IPS DF 6.9 (cell line): ENCODE results near the gene TAL1.

Experiments used
- DNase-seq: peaks from one replicate; pipeline ENCODE4 v3.0.0-alpha.2; 2013; ENCODE audit warnings: low read depth, low spot score
- H3K27ac ChIP-seq: one replicate; pipeline ENCODE4 v1.5.1; 2013; ENCODE audit warnings: low read length, control low read depth
- H3K27me3 ChIP-seq: 2 replicates; pipeline ENCODE4 v1.6.1; 2013; ENCODE audit warnings: mild to moderate bottlenecking, low read length; ENCODE audit not compliant: control insufficient read depth, insufficient read depth
- H3K36me3 ChIP-seq: 2 replicates; pipeline ENCODE4 v1.6.1; 2013; ENCODE audit warnings: low read length; ENCODE audit not compliant: control insufficient read depth, insufficient read depth
- H3K4me1 ChIP-seq: 2 replicates; pipeline ENCODE4 v1.6.1; 2013; ENCODE audit warnings: low read length; ENCODE audit not compliant: control insufficient read depth, insufficient read depth
- H3K4me3 ChIP-seq: 2 replicates; pipeline ENCODE4 v1.5.1; 2013; ENCODE audit warnings: mild to moderate bottlenecking, low read length
- H3K9me3 ChIP-seq: 2 replicates; pipeline ENCODE4 v1.6.1; 2013; ENCODE audit warnings: low read length, inconsistent platforms; ENCODE audit not compliant: control insufficient read depth, insufficient read depth
- WGBS: extraction: QIAGEN DNeasy Blood & Tissue Kit; methylation state at CpG from one replicate; pipeline ENCODE4 v1.1.7; 2013; ENCODE audit warnings: mixed read lengths, missing lambda C conversion rate; ENCODE audit not compliant: insufficient read length, insufficient coverage; 5-methylcytosine and 5-hydroxymethylcytosine counted together

Gene TAL1

DNA sequence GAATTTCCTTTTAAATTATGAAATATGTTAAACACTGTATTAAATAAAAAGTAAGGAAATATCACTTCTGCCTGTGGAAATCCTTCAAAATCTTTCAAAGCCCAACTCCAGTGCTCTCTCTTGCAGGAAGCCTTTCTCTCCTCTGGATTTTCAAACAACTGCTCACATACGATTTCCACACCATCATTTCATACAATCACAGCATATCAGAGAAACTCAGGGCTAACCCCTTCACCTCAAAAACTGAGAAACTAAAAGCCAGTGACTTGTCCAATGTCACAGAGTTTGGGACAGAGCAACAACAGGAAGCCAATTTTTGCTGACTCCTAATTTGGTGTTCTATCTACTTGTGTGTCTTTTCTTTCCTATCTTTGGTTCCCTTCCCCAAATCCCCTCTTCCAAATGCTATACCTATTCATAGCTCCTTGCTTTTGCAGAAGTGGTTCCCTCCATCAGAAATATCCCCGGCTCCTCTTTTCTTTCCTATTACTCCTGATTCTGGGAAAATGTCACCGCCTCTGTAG is 12.4 kb upstream of the TAL1 start:
- no peak overlapping the region for H3K4me3 ChIP-seq
- H3K27ac ChIP-seq, result no peak overlapping the region
- DNase-seq, result no peak
- no peaks in the 10 kb centered on the region for H3K9me3 ChIP-seq
- no peaks in the 10 kb centered on the region for H3K4me1 ChIP-seq
- WGBS, result 100% methylated on average over 1 of the region's 3 CpGs
- H3K36me3 ChIP-seq, result no peaks in the 10 kb centered on the region
- no peaks in the 10 kb centered on the region; the same call in 1 of the 2 replicates for H3K27me3 ChIP-seq

DNA sequence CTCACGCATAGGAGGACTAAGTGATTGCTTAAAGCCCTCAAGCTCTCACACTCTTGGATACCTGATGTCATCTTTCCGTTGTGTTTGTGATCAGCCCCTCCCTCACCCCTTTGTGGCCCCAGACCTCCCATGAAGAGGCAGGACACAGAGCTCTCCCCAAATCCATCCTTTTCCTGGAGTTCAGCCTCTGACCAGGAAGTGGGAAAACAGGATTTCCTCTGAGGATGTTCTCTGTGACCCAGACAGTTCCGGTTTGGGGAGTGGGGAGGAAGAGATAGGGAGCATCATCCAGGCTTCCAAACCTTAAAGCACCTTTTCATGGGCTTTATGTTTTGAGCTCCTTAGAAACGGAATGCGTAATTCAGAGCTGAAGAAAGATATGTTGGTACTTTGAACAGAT is 11.9 kb upstream of the TAL1 start:
- H3K36me3 ChIP-seq, result no peaks in the 10 kb centered on the region
- H3K27ac ChIP-seq, result no peak overlapping the region
- no peak overlapping the region for H3K4me3 ChIP-seq
- H3K27me3 ChIP-seq, result no peaks in the 10 kb centered on the region; the same call in 1 of the 2 replicates
- no CpG with 5 or more reads among the region's 5 CpGs for WGBS
- DNase-seq, result no peak
- no peaks in the 10 kb centered on the region for H3K9me3 ChIP-seq
- no peaks in the 10 kb centered on the region for H3K4me1 ChIP-seq

DNA sequence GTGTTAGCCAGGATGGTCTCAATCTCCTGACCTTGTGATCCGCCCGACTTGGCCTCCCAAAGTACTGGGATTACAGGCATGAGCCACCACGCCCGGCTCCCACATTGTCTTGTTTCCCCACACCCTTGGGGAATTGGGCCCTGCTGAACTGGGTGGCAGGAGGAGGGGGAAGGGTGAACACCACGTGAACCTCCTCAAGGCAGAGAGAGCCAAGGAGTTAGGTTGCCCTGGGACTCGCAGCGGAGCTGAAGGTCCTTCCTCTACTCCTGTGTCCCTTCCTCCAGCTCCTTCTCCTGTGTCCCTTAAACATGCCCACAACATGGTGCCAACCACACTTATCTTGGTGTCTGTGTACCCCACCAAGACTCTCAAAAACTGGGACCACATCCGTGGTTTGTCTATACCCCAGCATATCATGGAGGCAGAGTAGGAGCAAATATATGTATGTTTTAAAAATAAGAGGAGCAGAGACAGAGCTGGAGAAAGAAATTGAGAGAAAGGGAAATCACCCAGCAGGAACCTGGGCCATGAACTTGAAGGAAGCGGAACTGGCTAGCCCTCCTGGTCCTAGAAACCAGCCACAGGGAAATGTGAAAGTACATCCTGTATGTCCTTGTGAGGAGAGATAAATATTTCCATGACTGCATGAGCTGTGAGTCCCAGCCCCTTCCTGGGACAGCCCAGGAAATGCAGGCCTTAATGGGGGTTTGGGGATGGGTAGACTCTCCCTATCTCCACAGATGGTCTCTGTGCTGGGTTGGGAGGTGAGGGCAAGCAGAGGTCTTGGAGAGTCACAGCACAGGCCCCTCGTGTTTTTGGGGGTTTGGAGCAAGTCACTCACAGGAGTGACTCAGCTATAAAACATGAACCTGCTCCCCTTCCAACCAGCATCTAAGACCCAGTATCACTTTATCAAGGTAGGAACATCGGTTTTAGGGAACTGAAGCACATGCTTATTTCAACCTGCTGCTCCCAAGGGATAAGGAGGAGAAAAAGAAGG is 9.4 kb upstream of the TAL1 start:
- Histone ChIP-seq H3K27ac (no peak overlapping the region), H3K27me3 (no peaks in the 10 kb centered on the region; the same call in 1 of the 2 replicates), H3K36me3 (no peaks in the 10 kb centered on the region), H3K9me3 (no peaks in the 10 kb centered on the region), H3K4me3 (no peak overlapping the region), H3K4me1 (no peaks in the 10 kb centered on the region)
- DNase-seq, result no peak
- WGBS, result no CpG with 5 or more reads among the region's 11 CpGs

DNA sequence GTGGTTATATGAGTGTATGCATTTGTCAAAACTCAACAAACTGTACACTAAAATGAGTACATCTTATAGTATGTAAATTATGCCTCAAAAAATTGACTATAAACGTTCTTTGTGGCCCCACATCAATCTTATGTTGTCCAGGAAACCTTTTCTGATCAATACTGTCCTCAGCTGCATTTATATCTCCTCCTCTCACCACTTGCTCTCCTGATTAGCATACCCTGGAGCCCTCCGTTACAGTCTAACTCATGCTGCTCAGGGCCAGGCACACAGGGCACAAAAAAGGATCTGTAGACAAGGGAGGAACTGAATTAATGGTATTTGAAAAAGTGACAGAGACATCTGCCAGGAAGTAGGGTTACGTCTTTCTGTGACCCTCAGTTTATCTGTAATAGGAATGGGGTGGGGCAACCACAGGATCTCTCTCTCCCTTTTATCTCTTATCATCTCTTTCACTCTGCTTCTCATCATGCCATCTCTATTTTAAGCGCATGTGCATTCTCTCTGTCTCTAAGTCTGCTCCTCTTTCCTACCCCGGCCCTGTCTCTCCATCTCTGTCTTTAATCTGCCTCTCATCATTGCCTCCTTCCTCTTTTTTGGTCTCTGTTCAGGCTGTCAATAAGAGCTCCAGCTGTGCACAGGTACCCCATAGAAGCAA is 7.0 kb upstream of the TAL1 start:
- H3K27me3 ChIP-seq, result peaks cover 20% of the 10 kb centered on the region
- no peak overlapping the region for H3K4me3 ChIP-seq
- no CpG with 5 or more reads among the region's 5 CpGs for WGBS
- no peaks in the 10 kb centered on the region for H3K4me1 ChIP-seq
- no peak overlapping the region for H3K27ac ChIP-seq
- H3K9me3 ChIP-seq, result no peaks in the 10 kb centered on the region
- no peak for DNase-seq
- H3K36me3 ChIP-seq, result no peaks in the 10 kb centered on the region

DNA sequence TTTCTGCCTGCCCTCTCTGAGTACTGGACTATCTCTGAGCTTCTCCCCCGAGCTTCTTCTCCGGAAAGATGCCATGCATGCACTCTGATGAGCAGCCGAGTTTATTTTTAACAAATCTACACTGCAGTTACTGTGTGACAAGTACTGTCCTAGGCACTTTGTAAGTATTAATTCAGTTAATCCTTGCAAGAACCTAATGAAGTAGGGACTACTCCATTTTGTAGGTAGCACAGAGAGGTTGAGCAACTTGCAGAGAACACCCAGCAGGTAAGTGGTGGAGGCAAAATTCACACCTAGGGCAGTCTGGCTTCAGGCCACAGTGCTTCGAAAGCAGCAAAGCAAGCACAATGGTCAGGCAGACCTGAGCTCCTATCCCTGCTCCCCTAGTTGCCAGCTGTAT is 3.8 kb upstream of the TAL1 start:
- H3K27ac ChIP-seq, result no peak overlapping the region
- H3K4me1 ChIP-seq, result peaks cover 4% of the 10 kb centered on the region
- no peak overlapping the region for H3K4me3 ChIP-seq
- no peaks in the 10 kb centered on the region for H3K36me3 ChIP-seq
- no peak for DNase-seq
- no peaks in the 10 kb centered on the region for H3K9me3 ChIP-seq
- WGBS, result no CpG with 5 or more reads among the region's 4 CpGs
- H3K27me3 ChIP-seq, result peaks cover 49% of the 10 kb centered on the region

DNA sequence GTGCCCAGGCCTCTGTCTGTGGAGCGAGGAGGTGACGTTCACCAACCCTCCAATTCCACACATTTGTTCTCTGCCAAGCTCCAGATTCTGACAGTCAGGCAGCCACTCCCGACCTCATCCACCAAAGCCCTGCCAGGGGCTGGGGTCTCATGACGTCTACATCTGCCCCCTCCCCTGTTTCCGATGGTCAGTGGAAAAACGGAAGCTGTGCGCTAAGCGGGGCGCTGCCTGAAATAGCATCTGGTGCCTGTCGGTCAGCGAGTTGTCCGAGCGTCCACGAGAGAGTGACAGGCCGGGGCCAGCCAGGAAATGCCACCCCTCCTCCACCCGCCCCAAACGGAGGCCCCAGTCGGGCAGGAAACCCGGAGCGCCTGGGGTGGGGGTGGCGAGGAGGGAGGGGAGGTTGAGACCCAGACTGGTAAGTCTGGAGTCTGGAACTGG is 3.2 kb upstream of the TAL1 start:
- Histone ChIP-seq H3K27ac (no peak overlapping the region), H3K9me3 (no peaks in the 10 kb centered on the region), H3K4me3 (no peak overlapping the region), H3K27me3 (peaks cover 53% of the 10 kb centered on the region), H3K36me3 (no peaks in the 10 kb centered on the region), H3K4me1 (peaks cover 4% of the 10 kb centered on the region)
- DNase-seq, result no peak
- WGBS, result no CpG with 5 or more reads among the region's 21 CpGs

DNA sequence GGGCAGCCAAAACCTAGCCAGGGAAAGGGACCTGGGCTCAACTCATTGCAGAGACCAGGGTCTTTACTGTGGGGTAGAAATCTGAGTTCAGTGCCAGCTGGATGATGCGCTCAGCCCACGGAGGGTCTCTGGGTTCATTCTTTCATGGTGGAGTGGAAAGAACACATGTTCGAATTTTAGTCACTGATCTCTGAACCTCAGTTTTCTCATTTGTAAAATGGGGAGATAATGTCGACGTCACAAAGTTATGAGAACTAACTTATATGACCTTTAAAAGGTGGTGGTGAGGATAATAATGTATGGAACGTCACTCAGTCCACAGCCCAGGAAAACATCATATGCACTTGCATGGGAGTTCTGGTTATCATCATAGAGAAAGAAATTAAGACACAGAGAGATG is 1.2 kb upstream of the TAL1 start:
- no CpG with 5 or more reads among the region's 6 CpGs for WGBS

DNA sequence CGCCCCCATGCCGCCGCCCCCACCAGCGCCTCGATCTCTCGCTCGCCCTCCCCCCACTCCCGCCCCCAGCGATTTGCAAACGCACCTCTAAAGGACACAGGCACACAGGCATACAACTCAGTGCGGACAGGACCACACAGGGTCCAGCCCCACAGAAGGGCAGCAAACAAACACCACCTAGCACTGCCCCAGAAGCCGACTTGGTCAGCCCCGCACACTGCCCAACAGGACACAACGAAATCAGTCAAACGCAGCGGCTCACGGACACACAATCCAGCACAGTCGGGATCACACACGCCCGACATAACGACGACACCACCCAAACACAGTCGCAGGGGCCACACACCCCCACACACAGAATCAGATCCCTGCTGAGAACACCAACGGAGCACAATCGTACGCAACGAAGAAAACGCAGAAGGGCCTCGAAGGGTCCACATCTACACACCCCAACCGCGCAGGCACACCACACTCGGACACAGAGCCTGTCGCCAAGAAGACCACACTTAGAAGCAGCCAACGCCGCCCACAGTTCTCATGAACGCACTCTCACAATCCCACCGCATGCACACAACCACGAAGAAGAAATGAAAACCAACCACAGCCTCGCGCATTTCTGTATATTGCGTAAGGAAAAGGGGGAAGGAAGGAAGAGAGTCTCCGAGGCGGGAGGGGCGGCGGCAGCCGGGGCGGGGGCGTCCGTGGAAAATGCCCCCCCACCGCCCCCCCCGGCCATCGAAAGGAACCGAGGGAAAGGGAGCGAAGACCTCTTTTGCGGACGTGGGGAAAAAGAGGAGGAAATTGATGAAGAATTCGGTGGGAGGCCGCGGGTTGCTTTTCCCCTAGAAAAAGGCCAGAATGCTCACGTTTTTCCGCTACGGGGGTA is 481 bp downstream of the TAL1 start:
- Histone ChIP-seq H3K4me1 (peaks cover 7% of the 10 kb centered on the region), H3K9me3 (no peaks in the 10 kb centered on the region), H3K4me3 (no peak overlapping the region; the same call in 1 of the 2 replicates), H3K27ac (no peak overlapping the region), H3K36me3 (no peaks in the 10 kb centered on the region), H3K27me3 (peaks cover 90% of the 10 kb centered on the region)
- DNase-seq, result no peak
- no CpG with 5 or more reads among the region's 62 CpGs for WGBS

More for the DNA sequence above, 1.2 kb upstream of the TAL1 start:
- H3K27me3 ChIP-seq, result peaks cover 74% of the 10 kb centered on the region
- H3K9me3 ChIP-seq, result no peaks in the 10 kb centered on the region
- peaks cover 7% of the 10 kb centered on the region for H3K4me1 ChIP-seq
- no peaks in the 10 kb centered on the region for H3K36me3 ChIP-seq
- H3K4me3 ChIP-seq, result no peak overlapping the region
- H3K27ac ChIP-seq, result no peak overlapping the region
- no peak for DNase-seq

DNA sequence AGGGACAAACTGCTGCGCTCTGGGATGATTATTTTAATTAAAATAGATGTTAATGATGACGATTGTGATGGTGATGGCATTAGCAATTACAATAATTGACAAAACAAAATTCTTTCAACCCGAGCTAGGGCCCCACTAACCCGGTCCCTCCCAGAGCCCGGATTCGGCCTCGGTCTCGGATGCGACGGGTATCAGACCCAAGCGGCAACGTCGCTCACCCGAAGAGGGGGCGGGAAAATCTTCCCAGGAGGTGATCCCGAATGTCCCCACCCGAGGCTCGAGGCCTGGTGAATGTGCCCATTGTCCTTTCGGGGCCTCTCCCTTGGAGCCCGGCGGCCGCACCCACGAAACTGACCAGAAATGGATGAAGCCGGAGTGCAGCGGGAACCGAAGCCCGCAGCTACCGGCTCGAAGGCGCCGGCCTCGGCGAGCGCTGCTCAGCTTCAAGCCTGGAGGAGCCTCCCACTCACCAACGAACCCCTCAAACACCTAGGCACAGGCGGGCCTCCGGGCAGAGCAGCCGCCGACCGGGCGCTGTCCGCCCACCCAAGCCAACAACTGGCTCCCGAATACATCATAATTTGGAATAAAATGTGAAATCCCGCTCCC is 1.2 kb downstream of the TAL1 start:
- WGBS, result no CpG with 5 or more reads among the region's 44 CpGs
- no peaks in the 10 kb centered on the region for H3K9me3 ChIP-seq
- no peaks in the 10 kb centered on the region for H3K36me3 ChIP-seq
- no peak overlapping the region for H3K4me3 ChIP-seq
- peaks cover 7% of the 10 kb centered on the region for H3K4me1 ChIP-seq
- H3K27ac ChIP-seq, result no peak overlapping the region
- H3K27me3 ChIP-seq, result peaks cover 95% of the 10 kb centered on the region
- no peak for DNase-seq
